Gastroesophageal sphincter (tissue), 3 donors: ENCODE data around the gene GSG1L.

Source experiments
- CTCF ChIP-seq, 4 experiments: fragments of 200-600 bp in 2 of 4; fragments of 450-650 bp in 2 of 4; sonication (generic) in 1 of 4; IDR thresholded peaks; one replicate each; pipeline ENCODE4 v1.5.1; 2017 to 2019; ENCODE audit warnings: antibody characterized with exemption in 4 of 4, mild to moderate bottlenecking in 2 of 4, moderate library complexity in 2 of 4
- POLR2A ChIP-seq, 2 donors: fragments of 450-650 bp; IDR thresholded peaks; one replicate each; pipeline ENCODE4 v1.6.1; 2017; ENCODE audit warnings: antibody characterized with exemption in 2 of 2, mild to moderate bottlenecking in 2 of 2, moderate library complexity in 1 of 2
- POLR2AphosphoS5 ChIP-seq: sonication (generic); formaldehyde crosslinking; IDR thresholded peaks from one replicate; pipeline ENCODE4 v1.6.1; 2017; ENCODE audit warnings: antibody characterized with exemption

DNA sequence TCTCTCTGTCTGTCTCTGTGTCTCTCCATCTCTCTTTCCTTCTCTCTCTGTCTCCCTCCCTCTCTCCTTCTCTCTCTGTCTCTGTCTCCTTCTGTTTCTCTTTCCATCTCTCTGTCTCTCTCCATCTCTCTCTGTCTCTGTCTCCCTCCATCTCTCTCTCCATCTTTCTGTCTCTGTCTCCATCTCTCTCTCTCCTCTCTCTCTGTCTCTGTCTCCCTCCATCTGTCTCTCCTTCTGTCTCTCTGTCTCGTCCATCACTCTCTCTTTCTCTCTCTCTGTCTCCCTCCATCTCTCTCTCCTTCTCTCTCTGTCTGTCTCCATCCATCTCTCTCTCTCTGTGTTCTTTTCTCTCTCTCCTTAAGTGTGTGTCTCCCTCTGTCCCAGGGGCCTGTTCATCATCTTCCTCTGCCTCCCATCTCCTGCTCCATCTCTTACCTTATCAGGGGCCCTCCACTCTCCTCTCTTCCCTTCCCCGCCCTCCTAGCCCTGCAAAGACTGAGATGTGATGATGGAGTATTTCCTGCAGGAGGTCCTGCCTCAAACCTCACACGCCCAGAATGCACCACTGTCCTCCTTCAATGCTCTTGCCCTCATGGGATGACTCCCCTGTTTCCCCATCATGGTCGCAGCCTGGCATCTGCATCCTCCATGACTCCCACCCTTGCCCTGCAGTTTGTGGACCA lies 193.3 kb downstream of the GSG1L start:
- TF ChIP-seq CTCF (IDR thresholded peaks at IDR 0.05) = no peak
- TF ChIP-seq POLR2A (IDR thresholded peaks at IDR 0.05) = no peak
- no peak for TF ChIP-seq POLR2AphosphoS5
